GM12878 (cell line): ENCODE results near the gene CHST13.

Experiments used
- BCL11A ChIP-seq: IDR thresholded peaks from 2 replicates; pipeline ENCODE4 v1.6.1; 2011; ENCODE audit warnings: low read depth, low read length
- CHD2 ChIP-seq: IDR thresholded peaks from 2 replicates; pipeline ENCODE4 v1.6.1; 2011; ENCODE audit warnings: low read depth, low read length, improper control_type of control experiment, borderline replicate concordance
- ETV6 ChIP-seq, 2 experiments: fragments of 450-650 bp in 1 of 2; IDR thresholded peaks in 1 of 2; conservative IDR thresholded peaks in 1 of 2; 2 replicates each; pipeline ENCODE4 v1.6.1; 2014; ENCODE audit warnings: antibody characterized with exemption in 1 of 2, borderline replicate concordance in 1 of 2, low read depth in 1 of 2, mild to moderate bottlenecking in 1 of 2, moderate library complexity in 1 of 2
- JUND ChIP-seq: IDR thresholded peaks from 2 replicates; pipeline ENCODE4 v1.6.1; 2012; ENCODE audit warnings: low read depth, mild to moderate bottlenecking, low read length, improper control_type of control experiment, moderate library complexity
- POLR2A ChIP-seq: IDR thresholded peaks from 2 replicates; pipeline ENCODE4 v1.6.1; 2011; ENCODE audit warnings: low read depth, mild to moderate bottlenecking, low read length
- POLR2AphosphoS5 ChIP-seq: IDR thresholded peaks from 2 replicates; pipeline ENCODE4 v1.6.1; 2011; ENCODE audit warnings: mild to moderate bottlenecking, low read length, inconsistent platforms
- TF ChIP-seq, protein P1 (sequence below), 3 experiments: IDR thresholded peaks in 2 of 3; conservative IDR thresholded peaks in 1 of 3; 2 replicates each; pipeline ENCODE4 v1.5.1; 2011; ENCODE audit warnings: low read depth in 3 of 3, low read length in 3 of 3, mild to moderate bottlenecking in 3 of 3, control low read depth in 2 of 3, moderate library complexity in 2 of 3, inconsistent platforms in 1 of 3, mixed read lengths in 1 of 3; ENCODE audit not compliant: control insufficient read depth in 2 of 3, insufficient read depth in 1 of 3; ENCODE audit errors: extremely low read depth in 1 of 3

DNA sequence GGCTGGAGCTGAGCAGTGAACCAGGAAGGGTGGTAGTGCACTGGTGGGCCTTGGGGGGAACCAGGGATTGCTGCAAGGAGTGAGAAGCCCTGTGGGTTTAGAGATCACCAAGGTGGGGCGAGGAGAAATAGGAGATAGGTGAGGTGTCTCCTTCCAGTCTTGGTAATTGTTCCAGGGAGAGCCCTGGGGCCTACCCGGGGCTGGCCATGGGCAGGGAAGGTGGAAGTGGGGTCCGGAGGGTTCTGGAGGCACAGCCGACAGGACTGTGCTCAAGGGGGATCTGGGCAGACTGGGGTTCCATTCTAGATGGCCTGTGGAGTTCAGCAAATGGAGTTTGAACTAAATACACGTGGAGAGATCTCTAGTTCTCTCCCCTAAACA lies 4.5 kb downstream of the CHST13 start:
- TF ChIP-seq ETV6 (conservative IDR thresholded peaks at IDR 0.05 in 1 of 2, IDR thresholded peaks at IDR 0.05 in 1 of 2; ENCODE audit: borderline replicate concordance in 1 of 2, low read depth in 1 of 2) (no peak), BCL11A (no peak), POLR2AphosphoS5 (no peak), POLR2A (no peak), CHD2 (no peak), JUND (no peak)
- TF ChIP-seq, protein P1, sequence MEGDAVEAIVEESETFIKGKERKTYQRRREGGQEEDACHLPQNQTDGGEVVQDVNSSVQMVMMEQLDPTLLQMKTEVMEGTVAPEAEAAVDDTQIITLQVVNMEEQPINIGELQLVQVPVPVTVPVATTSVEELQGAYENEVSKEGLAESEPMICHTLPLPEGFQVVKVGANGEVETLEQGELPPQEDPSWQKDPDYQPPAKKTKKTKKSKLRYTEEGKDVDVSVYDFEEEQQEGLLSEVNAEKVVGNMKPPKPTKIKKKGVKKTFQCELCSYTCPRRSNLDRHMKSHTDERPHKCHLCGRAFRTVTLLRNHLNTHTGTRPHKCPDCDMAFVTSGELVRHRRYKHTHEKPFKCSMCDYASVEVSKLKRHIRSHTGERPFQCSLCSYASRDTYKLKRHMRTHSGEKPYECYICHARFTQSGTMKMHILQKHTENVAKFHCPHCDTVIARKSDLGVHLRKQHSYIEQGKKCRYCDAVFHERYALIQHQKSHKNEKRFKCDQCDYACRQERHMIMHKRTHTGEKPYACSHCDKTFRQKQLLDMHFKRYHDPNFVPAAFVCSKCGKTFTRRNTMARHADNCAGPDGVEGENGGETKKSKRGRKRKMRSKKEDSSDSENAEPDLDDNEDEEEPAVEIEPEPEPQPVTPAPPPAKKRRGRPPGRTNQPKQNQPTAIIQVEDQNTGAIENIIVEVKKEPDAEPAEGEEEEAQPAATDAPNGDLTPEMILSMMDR (IDR thresholded peaks at IDR 0.05 in 2 of 3, conservative IDR thresholded peaks at IDR 0.05 in 1 of 3; ENCODE audit: control insufficient read depth in 2 of 3, extremely low read depth in 1 of 3, insufficient read depth in 1 of 3, low read depth in 3 of 3, low read length in 3 of 3): no peak
